LNCAP (cell line): Measurements from ENCODE around the gene CDC14B.

Experiments
- TF ChIP-seq, protein P1 (sequence below): fragments of 450-650 bp; IDR thresholded peaks from 2 replicates; pipeline ENCODE4 v1.5.1; 2017; ENCODE audit warnings: mild to moderate bottlenecking

CDC14B gene

DNA sequence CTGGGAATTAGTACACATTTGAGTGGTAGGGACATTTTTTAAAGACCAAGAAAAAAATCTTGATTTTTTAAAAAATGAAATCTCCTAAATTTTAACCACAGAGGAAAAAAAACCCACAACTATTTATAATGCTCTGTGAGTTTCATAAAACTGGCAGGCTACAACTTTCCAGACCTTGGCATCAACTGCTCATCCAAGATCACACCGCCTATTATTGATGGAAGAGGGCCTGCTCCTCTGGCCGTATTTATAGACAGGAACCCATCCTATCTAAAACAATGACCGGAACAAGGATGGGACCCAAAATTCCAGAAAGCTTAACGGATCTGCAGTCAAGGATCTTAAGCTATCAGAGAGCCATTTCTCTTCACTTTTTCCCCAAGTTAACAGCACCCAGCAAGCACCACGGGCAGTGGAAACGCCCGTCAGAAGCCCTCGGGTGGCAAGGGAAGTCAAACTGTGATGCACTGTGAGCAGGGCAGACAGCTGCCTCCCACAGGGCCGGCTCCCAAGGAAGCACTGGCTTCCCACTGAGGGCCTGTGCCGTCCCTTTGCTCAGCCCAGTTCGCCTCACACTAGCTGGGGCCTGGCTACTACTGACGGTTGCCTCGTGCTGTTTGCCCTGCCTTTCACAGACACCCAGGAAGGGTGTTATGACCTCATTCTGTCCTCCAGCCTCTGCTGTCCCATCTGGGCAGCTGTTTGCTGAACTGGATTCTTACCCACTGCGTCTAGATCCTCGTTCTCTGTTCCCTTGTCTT is 62.8 kb downstream of the CDC14B start:
- TF ChIP-seq, protein P1, sequence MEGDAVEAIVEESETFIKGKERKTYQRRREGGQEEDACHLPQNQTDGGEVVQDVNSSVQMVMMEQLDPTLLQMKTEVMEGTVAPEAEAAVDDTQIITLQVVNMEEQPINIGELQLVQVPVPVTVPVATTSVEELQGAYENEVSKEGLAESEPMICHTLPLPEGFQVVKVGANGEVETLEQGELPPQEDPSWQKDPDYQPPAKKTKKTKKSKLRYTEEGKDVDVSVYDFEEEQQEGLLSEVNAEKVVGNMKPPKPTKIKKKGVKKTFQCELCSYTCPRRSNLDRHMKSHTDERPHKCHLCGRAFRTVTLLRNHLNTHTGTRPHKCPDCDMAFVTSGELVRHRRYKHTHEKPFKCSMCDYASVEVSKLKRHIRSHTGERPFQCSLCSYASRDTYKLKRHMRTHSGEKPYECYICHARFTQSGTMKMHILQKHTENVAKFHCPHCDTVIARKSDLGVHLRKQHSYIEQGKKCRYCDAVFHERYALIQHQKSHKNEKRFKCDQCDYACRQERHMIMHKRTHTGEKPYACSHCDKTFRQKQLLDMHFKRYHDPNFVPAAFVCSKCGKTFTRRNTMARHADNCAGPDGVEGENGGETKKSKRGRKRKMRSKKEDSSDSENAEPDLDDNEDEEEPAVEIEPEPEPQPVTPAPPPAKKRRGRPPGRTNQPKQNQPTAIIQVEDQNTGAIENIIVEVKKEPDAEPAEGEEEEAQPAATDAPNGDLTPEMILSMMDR, result no peak

DNA sequence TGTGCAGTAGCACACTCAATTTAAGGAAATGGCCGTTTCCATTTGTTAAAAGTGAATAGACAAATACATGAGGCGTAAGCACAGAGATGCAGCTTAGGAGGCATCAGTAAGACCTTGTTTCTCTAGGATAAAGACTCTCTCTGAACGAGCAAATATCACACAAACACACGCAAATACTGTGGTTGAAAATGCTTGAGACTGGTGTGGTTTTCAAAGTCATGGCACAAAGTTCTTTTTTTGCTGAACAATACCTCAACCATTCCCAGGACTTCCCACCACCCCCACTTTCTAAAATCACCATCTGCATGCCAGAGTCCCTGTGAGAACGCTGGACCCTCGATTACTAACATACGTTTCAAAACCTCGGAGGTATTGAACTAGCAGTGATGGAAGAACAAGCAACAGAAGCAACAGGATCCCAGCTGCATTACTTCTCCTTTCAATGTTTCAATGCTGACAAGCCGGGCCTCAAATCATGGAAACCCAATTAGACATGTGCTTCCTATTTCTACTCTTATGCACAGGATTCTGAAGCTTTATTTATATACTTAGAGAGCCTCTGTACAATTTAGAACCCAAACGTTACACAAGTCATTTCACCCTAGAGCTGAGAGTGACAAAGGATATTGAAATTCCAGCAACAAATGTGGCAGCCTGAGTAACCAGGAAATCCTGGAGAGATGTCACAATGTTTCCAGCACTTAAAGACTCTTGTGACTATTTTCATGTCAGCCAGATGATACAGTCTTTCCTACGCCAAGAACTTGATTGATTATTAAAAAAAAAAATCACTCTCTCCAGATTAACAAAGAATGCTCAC is 63.9 kb downstream of the CDC14B start:
- TF ChIP-seq, protein P1, result no peak

DNA sequence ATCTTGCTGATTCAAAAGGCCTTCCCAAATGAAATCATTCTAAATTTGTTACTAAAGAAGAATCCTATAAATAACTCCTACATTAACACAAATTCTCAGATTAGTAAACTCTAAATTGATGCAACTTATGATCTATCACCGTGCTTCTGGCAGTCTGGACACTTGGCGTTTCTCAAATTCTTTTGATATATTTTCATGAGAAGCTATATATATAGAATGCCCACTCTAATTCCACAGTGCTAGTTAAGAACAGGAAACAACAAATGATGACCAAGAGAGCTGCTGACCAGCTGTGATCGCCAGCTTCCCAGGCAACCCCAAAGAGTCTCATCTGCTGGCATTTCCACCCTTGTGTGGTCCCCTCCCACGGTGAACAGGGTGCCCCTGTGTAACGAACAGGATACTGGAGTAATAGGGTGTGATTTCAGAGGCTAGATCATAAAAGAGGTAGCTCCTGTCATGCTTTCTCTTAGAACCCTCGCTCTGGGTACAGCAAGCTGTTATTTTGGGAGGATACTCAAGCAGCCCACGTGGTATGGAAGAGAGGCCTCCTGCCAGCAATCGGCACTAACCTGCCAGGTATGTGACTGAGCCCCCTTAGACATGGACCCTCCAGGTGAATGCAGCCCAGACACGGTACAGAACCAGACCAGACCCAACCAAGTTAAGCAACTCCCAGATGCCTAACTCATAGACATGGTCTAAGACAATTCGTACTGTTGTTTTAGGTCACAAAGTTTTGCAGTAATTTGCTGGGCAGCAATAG is 64.7 kb downstream of the CDC14B start:
- TF ChIP-seq, protein P1, result no peak

DNA sequence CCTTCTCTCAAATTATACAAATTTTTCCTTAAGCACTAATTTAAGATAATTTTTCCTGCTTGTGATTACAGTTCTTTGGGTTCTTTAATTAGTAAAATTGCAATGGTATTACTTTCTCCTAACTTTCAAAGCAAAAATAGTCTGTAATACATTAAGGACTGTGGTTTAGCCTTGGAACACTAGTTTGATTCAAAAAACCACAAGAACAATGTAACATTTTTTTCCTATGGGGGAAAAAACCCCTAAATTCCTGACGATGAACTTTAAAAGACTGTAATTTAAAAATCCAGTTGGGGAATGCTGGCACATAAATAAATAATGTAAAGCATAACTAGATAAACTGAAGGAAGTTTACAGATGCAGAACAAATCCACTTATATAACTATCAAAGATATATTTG is 65.3 kb downstream of the CDC14B start:
- TF ChIP-seq, protein P1, result no peak

DNA sequence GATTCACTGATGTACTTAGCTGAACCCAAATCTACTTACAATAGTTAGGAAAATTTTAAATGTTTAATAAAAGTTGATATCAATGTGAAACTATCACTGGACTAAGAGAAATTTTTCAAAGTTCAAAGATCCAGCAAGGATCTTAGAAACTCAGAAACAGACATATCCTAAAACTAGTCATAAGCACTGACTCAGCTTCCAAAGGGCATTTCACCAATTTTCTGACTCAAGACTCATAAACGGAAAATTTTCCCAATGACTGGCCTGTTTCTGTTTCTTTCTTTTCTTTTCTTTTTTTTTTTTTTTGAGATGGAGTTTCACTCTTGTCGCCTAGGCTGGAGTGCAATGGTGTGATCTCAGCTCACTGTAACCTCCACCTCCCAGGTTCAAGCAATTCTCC is 66.6 kb downstream of the CDC14B start:
- TF ChIP-seq, protein P1, result no peak

DNA sequence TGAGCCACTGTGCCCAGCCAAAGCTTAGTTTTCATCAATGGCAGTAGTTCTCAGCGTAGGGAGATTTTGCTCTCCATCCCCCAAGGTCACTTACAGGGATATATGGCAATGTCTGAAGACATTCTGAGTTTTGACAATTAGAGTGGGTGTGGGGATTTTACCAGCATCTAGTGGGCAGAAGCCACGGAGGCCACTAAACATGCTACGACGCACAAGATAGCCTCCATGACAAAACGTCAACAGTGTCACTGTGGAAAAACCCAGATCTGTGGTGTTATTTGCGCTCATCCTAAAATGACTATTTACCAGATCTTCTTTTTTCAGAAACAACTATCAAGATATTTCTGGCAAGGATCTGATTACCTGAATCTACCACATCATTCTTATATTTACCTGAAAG is 68.2 kb downstream of the CDC14B start:
- TF ChIP-seq, protein P1, result no peak

DNA sequence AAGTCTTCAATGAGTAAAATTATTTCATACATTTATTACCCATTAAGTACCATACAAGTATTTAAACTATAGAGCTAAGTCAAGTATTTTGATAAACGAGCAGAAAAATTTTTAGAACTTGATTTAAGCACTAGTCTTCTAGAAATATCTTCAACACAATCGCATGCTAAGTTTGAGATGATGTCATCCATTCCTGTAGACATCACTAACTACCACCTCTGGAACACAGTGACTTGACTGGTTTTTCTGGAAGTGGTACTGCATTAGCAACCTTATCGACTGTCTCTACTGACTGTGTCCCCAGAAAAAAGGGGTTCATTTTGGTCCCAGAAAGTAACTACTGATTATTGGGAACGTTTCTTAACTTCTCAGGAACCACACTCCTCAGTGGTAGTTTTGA is 69.0 kb downstream of the CDC14B start:
- TF ChIP-seq, protein P1, result no peak
